ENCODE measurements around the gene PIK3R4.

Gene PIK3R4

GRCh38 chr3:130688697-130689470 lies 57.7 kb downstream of the PIK3R4 start:
- TF ChIP-seq, protein P1, sequence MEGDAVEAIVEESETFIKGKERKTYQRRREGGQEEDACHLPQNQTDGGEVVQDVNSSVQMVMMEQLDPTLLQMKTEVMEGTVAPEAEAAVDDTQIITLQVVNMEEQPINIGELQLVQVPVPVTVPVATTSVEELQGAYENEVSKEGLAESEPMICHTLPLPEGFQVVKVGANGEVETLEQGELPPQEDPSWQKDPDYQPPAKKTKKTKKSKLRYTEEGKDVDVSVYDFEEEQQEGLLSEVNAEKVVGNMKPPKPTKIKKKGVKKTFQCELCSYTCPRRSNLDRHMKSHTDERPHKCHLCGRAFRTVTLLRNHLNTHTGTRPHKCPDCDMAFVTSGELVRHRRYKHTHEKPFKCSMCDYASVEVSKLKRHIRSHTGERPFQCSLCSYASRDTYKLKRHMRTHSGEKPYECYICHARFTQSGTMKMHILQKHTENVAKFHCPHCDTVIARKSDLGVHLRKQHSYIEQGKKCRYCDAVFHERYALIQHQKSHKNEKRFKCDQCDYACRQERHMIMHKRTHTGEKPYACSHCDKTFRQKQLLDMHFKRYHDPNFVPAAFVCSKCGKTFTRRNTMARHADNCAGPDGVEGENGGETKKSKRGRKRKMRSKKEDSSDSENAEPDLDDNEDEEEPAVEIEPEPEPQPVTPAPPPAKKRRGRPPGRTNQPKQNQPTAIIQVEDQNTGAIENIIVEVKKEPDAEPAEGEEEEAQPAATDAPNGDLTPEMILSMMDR (IDR thresholded peaks at IDR 0.05) = no peak

GRCh38 chr3:130688015-130688688 lies 58.5 kb downstream of the PIK3R4 start:
- H3K27ac ChIP-seq = no peak overlapping the region
- H3K9me3 ChIP-seq = no peaks in the 10 kb centered on the region
- no peaks in the 10 kb centered on the region for H3K4me1 ChIP-seq (ENCODE audit: control insufficient read depth in 1 of 2, insufficient read depth in 1 of 2, low read depth in 1 of 2, low read length in 1 of 2)
- H3K27me3 ChIP-seq = no peaks in the 10 kb centered on the region
- peaks cover 29% of the 10 kb centered on the region for H3K36me3 ChIP-seq
- H3K4me3 ChIP-seq (ENCODE audit: low read depth in 1 of 2, low read length in 1 of 2) = no peak overlapping the region
- TF ChIP-seq, protein P1 (IDR thresholded peaks at IDR 0.05) = no peak

More at GRCh38 chr3:130688697-130689470, 57.7 kb downstream of the PIK3R4 start:
- no peaks in the 10 kb centered on the region for H3K4me1 ChIP-seq (ENCODE audit: control insufficient read depth in 1 of 2, insufficient read depth in 1 of 2, low read depth in 1 of 2, low read length in 1 of 2)
- H3K9me3 ChIP-seq = no peaks in the 10 kb centered on the region
- H3K27me3 ChIP-seq = no peaks in the 10 kb centered on the region
- peaks cover 22% of the 10 kb centered on the region for H3K36me3 ChIP-seq
- no peak overlapping the region for H3K4me3 ChIP-seq (ENCODE audit: low read depth in 1 of 2, low read length in 1 of 2)
- no peak overlapping the region for H3K27ac ChIP-seq

- no peaks in the 10 kb centered on the region for H3K27me3 ChIP-seq
- H3K27ac ChIP-seq = no peak overlapping the region
- H3K4me3 ChIP-seq (ENCODE audit: low read depth in 1 of 2, low read length in 1 of 2) = no peak overlapping the region
- TF ChIP-seq, protein P1 (IDR thresholded peaks at IDR 0.05) = no peak
- no peaks in the 10 kb centered on the region for H3K4me1 ChIP-seq (ENCODE audit: control insufficient read depth in 1 of 2, insufficient read depth in 1 of 2, low read depth in 1 of 2, low read length in 1 of 2)
- H3K36me3 ChIP-seq = peaks cover 37% of the 10 kb centered on the region
- H3K9me3 ChIP-seq = no peaks in the 10 kb centered on the region
These were observed 59.3 kb downstream of the PIK3R4 start for GRCh38 chr3:130687327-130687726.

- Histone ChIP-seq H3K27me3 (no peaks in the 10 kb centered on the region), H3K36me3 (peaks cover 42% of the 10 kb centered on the region), H3K4me1 (ENCODE audit: control insufficient read depth in 1 of 2, insufficient read depth in 1 of 2, low read depth in 1 of 2, low read length in 1 of 2) (no peaks in the 10 kb centered on the region), H3K27ac (no peak overlapping the region), H3K9me3 (no peaks in the 10 kb centered on the region), H3K4me3 (ENCODE audit: low read depth in 1 of 2, low read length in 1 of 2) (no peak overlapping the region)
- TF ChIP-seq, protein P1 (IDR thresholded peaks at IDR 0.05) = no peak
These were observed 59.8 kb downstream of the PIK3R4 start for GRCh38 chr3:130686833-130687232.

- Histone ChIP-seq H3K4me3 (ENCODE audit: low read depth in 1 of 2, low read length in 1 of 2) (no peak overlapping the region), H3K27ac (no peak overlapping the region), H3K36me3 (peaks cover 61% of the 10 kb centered on the region)
These were observed 64.5 kb downstream of the PIK3R4 start for GRCh38 chr3:130682131-130682530.

More at GRCh38 chr3:130682131-130682530, 64.5 kb downstream of the PIK3R4 start:
- H3K9me3 ChIP-seq = no peaks in the 10 kb centered on the region
- no peaks in the 10 kb centered on the region for H3K27me3 ChIP-seq
- H3K4me1 ChIP-seq (ENCODE audit: control insufficient read depth in 1 of 2, insufficient read depth in 1 of 2, low read depth in 1 of 2, low read length in 1 of 2) = no peaks in the 10 kb centered on the region
- TF ChIP-seq, protein P1 (IDR thresholded peaks at IDR 0.05) = no peak

All from neutrophil (primary cell).